ENCODE measurements around the gene MAPKAP1.

DNA sequence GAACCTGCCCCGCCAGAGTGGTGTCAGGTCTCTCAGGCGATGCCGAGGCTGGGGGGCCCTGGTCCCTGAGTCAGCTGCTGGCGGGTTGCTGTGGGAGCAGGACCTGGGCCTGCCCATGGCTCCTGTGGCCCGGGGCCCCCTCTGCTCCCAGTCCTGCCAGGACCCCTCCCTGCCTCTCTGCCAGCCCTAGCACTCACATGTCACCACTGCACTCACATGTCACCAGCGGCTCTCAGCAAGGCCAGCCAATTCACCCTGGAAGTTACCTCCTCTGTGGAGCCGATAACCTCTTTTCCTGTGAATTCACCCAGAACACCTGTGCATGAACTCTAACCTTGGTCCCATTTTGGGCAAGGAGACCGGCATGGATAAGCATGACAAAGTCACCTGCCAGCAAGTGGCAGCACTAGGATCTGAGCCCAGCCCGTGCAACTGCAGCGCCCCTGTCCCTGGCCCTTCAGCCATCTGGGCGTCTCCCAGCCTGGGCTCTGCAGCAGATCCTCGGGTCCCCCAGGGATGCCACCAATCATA, 275.2 kb downstream of the MAPKAP1 start:
- TF ChIP-seq EZH2 (IDR thresholded peaks at IDR 0.05; ENCODE audit: insufficient read depth, poor library complexity, severe bottlenecking): no peak
- no peak for TF ChIP-seq EZH2phosphoT487 (IDR thresholded peaks at IDR 0.05; ENCODE audit: insufficient read depth, low read depth)

Data from GM23248 (cell line).